Stimulated activated CD8-positive, alpha-beta memory T cell treated with anti-CD3 and anti-CD28 coated beads, Interleukin-15, amount 100 ng/mL, for 48 hours (primary cell): ENCODE data around the gene MAPK8.

Experiments used
- DNase-seq, 2 donors: peaks; one replicate each; pipeline ENCODE4 v3.0.0-alpha.2; 2020; ENCODE audit warnings: low read depth in 2 of 2

The MAPK8 gene

GRCh38 chr10:48477141-48477540 lies 170.7 kb downstream of the MAPK8 start:
- no peak for DNase-seq

GRCh38 chr10:48477616-48478015 lies 171.1 kb downstream of the MAPK8 start:
- DNase-seq = no peak

- DNase-seq = no peak
These were observed 172.0 kb downstream of the MAPK8 start for GRCh38 chr10:48478469-48478868.

GRCh38 chr10:48478980-48479811 lies 172.7 kb downstream of the MAPK8 start:
- no peak for DNase-seq

GRCh38 chr10:48480397-48481374 lies 174.2 kb downstream of the MAPK8 start:
- DNase-seq = no peak

- DNase-seq = no peak
These were observed 174.9 kb downstream of the MAPK8 start for GRCh38 chr10:48481385-48481784.

GRCh38 chr10:48482207-48482606 lies 175.7 kb downstream of the MAPK8 start:
- no peak for DNase-seq

- DNase-seq = no peak
These were observed 178.4 kb downstream of the MAPK8 start for GRCh38 chr10:48484911-48485310.

GRCh38 chr10:48485711-48486110 lies 179.2 kb downstream of the MAPK8 start:
- no peak for DNase-seq

GRCh38 chr10:48487244-48487643 lies 180.8 kb downstream of the MAPK8 start:
- no peak for DNase-seq
